OCI-LY1 (cell line): Measurements from ENCODE around the gene HOXA10.

Source experiments
- CTCF ChIP-seq: fragments of 200-600 bp; sonication (generic), shearing (Covaris generic); IDR thresholded peaks from 2 replicates; pipeline ENCODE4 v1.5.1; 2017; ENCODE audit warnings: mild to moderate bottlenecking, antibody characterized with exemption, low read length, moderate library complexity, mixed read lengths
- EZH2 ChIP-seq: fragments of 200-600 bp; sonication (generic), shearing (Covaris generic); IDR thresholded peaks from 2 replicates; pipeline ENCODE4 v1.8.0; 2017; ENCODE audit warnings: borderline replicate concordance, mixed run types, mild to moderate bottlenecking, antibody characterized with exemption, low read length, moderate library complexity, mixed read lengths

- TF ChIP-seq CTCF = no peak
- TF ChIP-seq EZH2 = no peak
These were observed 34.9 kb upstream of the HOXA10 start for GRCh38 chr7:27208998-27209397.
